ENCODE results near the gene SF3B4.

The SF3B4 gene

GRCh38 chr1:149949911-149950310, 22.3 kb upstream of the SF3B4 start:
- no peaks in the 10 kb centered on the region for H3K9me3 ChIP-seq (ENCODE audit: control insufficient read depth, insufficient read depth, low read length)
- no peaks in the 10 kb centered on the region for H4K20me1 ChIP-seq (ENCODE audit: control insufficient read depth, insufficient read depth, low read depth, low read length)
- no peak overlapping the region for H3K27ac ChIP-seq (ENCODE audit: low read depth, low read length)
- no peaks in the 10 kb centered on the region for H3K27me3 ChIP-seq (ENCODE audit: control insufficient read depth, low read length)
- no peaks in the 10 kb centered on the region for H3K36me3 ChIP-seq (ENCODE audit: control insufficient read depth, low read length)
- no peak overlapping the region for H3K4me3 ChIP-seq (ENCODE audit: low read length)
- H3K79me2 ChIP-seq (ENCODE audit: control insufficient read depth, low read length), result no peaks in the 10 kb centered on the region
- no peak overlapping the region for H3K4me2 ChIP-seq (ENCODE audit: low read length)
- H3K4me1 ChIP-seq (ENCODE audit: control insufficient read depth, low read length), result no peaks in the 10 kb centered on the region
- H3K9me2 ChIP-seq (replicated peaks; ENCODE audit: control insufficient read depth, low read length), result no peaks in the 10 kb centered on the region
- TF ChIP-seq CTCF (IDR thresholded peaks at IDR 0.05; ENCODE audit: low read depth, low read length, poor library complexity, severe bottlenecking) (no peak), EZH2phosphoT487 (IDR thresholded peaks at IDR 0.05; ENCODE audit: borderline replicate concordance, low read length) (no peak)
- H3F3A ChIP-seq (ENCODE audit: control insufficient read depth, insufficient read depth), result no peaks in the 10 kb centered on the region; the same call in 1 of the 2 replicates

GRCh38 chr1:149945206-149945605, 17.6 kb upstream of the SF3B4 start:
- Histone ChIP-seq H3K4me2 (ENCODE audit: low read length) (no peak overlapping the region), H3K4me1 (ENCODE audit: control insufficient read depth, low read length) (no peaks in the 10 kb centered on the region), H3K36me3 (ENCODE audit: control insufficient read depth, low read length) (no peaks in the 10 kb centered on the region), H3K27ac (ENCODE audit: low read depth, low read length) (no peak overlapping the region), H3K79me2 (ENCODE audit: control insufficient read depth, low read length) (no peaks in the 10 kb centered on the region), H3K9me3 (ENCODE audit: control insufficient read depth, insufficient read depth, low read length) (no peaks in the 10 kb centered on the region), H3K27me3 (ENCODE audit: control insufficient read depth, low read length) (no peaks in the 10 kb centered on the region), H3K4me3 (ENCODE audit: low read length) (no peak overlapping the region), H4K20me1 (ENCODE audit: control insufficient read depth, insufficient read depth, low read depth, low read length) (no peaks in the 10 kb centered on the region), H3K9me2 (replicated peaks; ENCODE audit: control insufficient read depth, low read length) (no peaks in the 10 kb centered on the region), H3F3A (ENCODE audit: control insufficient read depth, insufficient read depth) (peaks cover under 1% of the 10 kb centered on the region; the same call in 1 of the 2 replicates)
- TF ChIP-seq CTCF (IDR thresholded peaks at IDR 0.05; ENCODE audit: low read depth, low read length, poor library complexity, severe bottlenecking), result no peak
- TF ChIP-seq EZH2phosphoT487 (IDR thresholded peaks at IDR 0.05; ENCODE audit: borderline replicate concordance, low read length), result no peak

- Histone ChIP-seq H3F3A (ENCODE audit: control insufficient read depth, insufficient read depth) (peaks cover 2% of the 10 kb centered on the region; the same call in 1 of the 2 replicates), H3K79me2 (ENCODE audit: control insufficient read depth, low read length) (no peaks in the 10 kb centered on the region), H3K4me2 (ENCODE audit: low read length) (no peak overlapping the region), H3K9me2 (replicated peaks; ENCODE audit: control insufficient read depth, low read length) (no peaks in the 10 kb centered on the region), H3K9me3 (ENCODE audit: control insufficient read depth, insufficient read depth, low read length) (no peaks in the 10 kb centered on the region), H3K4me3 (ENCODE audit: low read length) (no peak overlapping the region), H3K4me1 (ENCODE audit: control insufficient read depth, low read length) (no peaks in the 10 kb centered on the region; the same call in 1 of the 2 replicates), H3K27ac (ENCODE audit: low read depth, low read length) (no peak overlapping the region), H3K27me3 (ENCODE audit: control insufficient read depth, low read length) (no peaks in the 10 kb centered on the region), H4K20me1 (ENCODE audit: control insufficient read depth, insufficient read depth, low read depth, low read length) (no peaks in the 10 kb centered on the region), H3K36me3 (ENCODE audit: control insufficient read depth, low read length) (no peaks in the 10 kb centered on the region)
- TF ChIP-seq EZH2phosphoT487 (IDR thresholded peaks at IDR 0.05; ENCODE audit: borderline replicate concordance, low read length) (no peak), CTCF (IDR thresholded peaks at IDR 0.05; ENCODE audit: low read depth, low read length, poor library complexity, severe bottlenecking) (no peak)
These were observed 15.3 kb upstream of the SF3B4 start for GRCh38 chr1:149942885-149943284.
